ENCODE measurements around the gene USP27X. TPM values are rescaled to one million over a fixed set of nuclear protein-coding genes. Genes with fewer than 3 reads are reported as not detected.

The USP27X gene
- polyA plus RNA-seq, 2 of the 4 experiments (the other 2 are of a cell fraction) = 4.5 to 4.6 TPM

GRCh38 chrX:49930039-49930438, 50.8 kb downstream of the USP27X start:
- H3K4me1 ChIP-seq = no peaks in the 10 kb centered on the region
- TF ChIP-seq KDM1A (IDR thresholded peaks at IDR 0.05; ENCODE audit: low read depth) (no peak), POLR2A (IDR thresholded peaks at IDR 0.05; ENCODE audit: low read length) (no peak), MAX (IDR thresholded peaks at IDR 0.05) (no peak), CHD4 (IDR thresholded peaks at IDR 0.05; ENCODE audit: borderline replicate concordance) (no peak), EHF (CRISPR knock-in tag; IDR thresholded peaks at IDR 0.05) (no peak), FOSB (CRISPR knock-in tag; IDR thresholded peaks at IDR 0.05) (no peak), PHF8 (IDR thresholded peaks at IDR 0.05; ENCODE audit: borderline replicate concordance, low read depth) (no peak), HOXA7 (CRISPR knock-in tag; IDR thresholded peaks at IDR 0.05) (no peak), ESRRA (IDR thresholded peaks at IDR 0.05; ENCODE audit: borderline replicate concordance, low read length) (no peak), BCL3 (IDR thresholded peaks at IDR 0.05) (no peak), ELK1 (IDR thresholded peaks at IDR 0.05; ENCODE audit: low read depth, low read length) (no peak), RCOR1 (IDR thresholded peaks at IDR 0.05; ENCODE audit: low read depth, low read length) (no peak), CBX8 (IDR thresholded peaks at IDR 0.05) (no peak)
- no peak overlapping the region for H3K4me3 ChIP-seq
- 46% methylated on average over 1 of the region's 1 CpG for WGBS (ENCODE audit: missing lambda C conversion rate)
- FAIRE-seq (no peak), ATAC-seq (no peak), DNase-seq (ENCODE audit: low read depth in 1 of 2, low spot score in 1 of 2) (no peak)
- no peak overlapping the region for H3K4me2 ChIP-seq
- no peaks in the 10 kb centered on the region for H3K9me3 ChIP-seq
- CTCF ChIA-PET = interaction anchor here (0.9 kb wide), 1 partner anchor 10 kb away, joined by 3 read pairs; no protein-coding TSS in a partner anchor
- POLR2A ChIA-PET = no interaction called here
- no peak overlapping the region for H3K27ac ChIP-seq

Other genes starting within 250 kb of the USP27X start
- 0.17 and 0.26 TPM in 2 replicates for gene PAGE1, start 183.5 kb upstream of the USP27X start, polyA plus RNA-seq (2011; rRNA removed)
- gene PAGE1, start 183.5 kb upstream of the USP27X start, polyA plus RNA-seq (2017; fragmentation: RNase III; extraction: RNeasy Plus Mini Kit Qiagen cat#74134 plus additional on column Dnase treatment) = 0.16 TPM in 1 of 3 replicates, not detected in the others
- not detected in 2 replicates for gene PAGE4, start 50.2 kb upstream of the USP27X start, polyA plus RNA-seq (2011; rRNA removed)
- gene PAGE4, start 50.2 kb upstream of the USP27X start, polyA plus RNA-seq (2017; fragmentation: RNase III; extraction: RNeasy Plus Mini Kit Qiagen cat#74134 plus additional on column Dnase treatment) = not detected in 3 replicates
- gene CLCN5, start 43.1 kb downstream of the USP27X start, polyA plus RNA-seq (2011; rRNA removed) = 5.2 and 6.9 TPM in 2 replicates
- 2.1 to 2.6 TPM (median 2.2 TPM) in 3 replicates for gene CLCN5, start 43.1 kb downstream of the USP27X start, polyA plus RNA-seq (2017; fragmentation: RNase III; extraction: RNeasy Plus Mini Kit Qiagen cat#74134 plus additional on column Dnase treatment)

Measured in A549 (cell line).